ENCODE measurements around the gene SRPX2.
A peak's percentile ranks its signal among the peaks of the same experiment; 100 is the strongest.

Gene SRPX2

GRCh38 chrX:100652266-100652665 is 8.3 kb downstream of the SRPX2 start:
- no peak for DNase-seq

DNA sequence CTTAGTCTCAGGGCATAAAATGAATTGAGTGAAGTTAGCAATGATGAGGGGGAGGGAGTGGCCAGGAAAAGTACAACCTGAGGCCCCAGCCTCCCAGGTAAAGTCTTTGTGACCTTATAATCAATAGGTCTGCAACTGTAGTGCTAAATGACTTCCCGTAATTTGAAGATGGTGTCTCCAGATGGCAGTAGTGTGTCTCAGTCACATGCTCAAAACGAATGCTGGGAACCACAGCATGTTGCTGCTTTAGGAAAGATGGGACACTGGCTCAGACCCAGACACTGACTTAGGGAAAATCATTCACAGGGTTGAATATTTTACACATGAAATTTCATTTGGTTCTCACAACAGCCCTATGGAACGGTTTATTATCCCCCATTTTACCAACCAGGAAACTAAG is 10.3 kb downstream of the SRPX2 start:
- DNase-seq, result no peak

DNA sequence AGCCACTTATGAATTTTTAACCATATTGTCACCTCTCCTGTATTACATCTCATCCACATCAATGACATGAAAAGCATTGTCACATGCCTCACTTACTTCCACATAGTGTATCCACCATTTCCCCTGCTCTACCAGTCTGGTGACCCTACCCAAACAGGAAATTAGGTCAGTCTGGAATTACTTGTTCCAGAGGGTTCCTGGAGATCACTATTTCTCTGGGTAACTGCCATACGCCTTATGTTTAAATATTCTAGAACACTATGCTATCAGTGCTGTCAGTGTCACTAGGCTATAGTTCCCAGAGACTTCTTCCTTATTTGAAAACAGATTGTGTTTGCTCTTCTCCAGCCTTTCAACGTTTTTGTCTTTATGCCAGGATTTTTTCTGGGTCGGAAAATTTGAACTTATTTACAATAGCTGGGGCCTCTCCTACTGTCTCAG is 15.0 kb downstream of the SRPX2 start:
- DNase-seq, result no peak

GRCh38 chrX:100659431-100660137 is 15.6 kb downstream of the SRPX2 start:
- no peak for DNase-seq

- no peak for DNase-seq
Measured at GRCh38 chrX:100662170-100662569, 18.2 kb downstream of the SRPX2 start.

- no peak for DNase-seq
Measured at GRCh38 chrX:100662796-100663195, 18.8 kb downstream of the SRPX2 start.

DNA sequence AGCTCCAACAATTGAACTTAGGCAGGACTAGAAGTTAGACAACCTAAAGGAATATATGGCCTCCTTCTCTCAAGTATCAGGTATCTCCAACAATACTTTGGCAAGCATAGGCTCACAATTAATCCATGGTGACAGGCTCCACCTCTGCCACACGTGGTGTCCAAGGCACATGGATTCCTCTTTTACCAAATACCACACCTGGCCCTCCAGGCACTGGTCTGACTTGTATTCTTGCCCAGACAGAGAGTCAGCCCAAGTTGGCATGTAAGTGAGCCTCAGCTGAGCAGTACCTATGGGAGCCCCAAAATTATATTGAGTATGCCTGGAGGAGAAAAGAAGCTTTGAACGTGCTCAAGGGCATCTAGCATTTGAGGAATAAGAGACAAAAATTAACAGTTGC is 19.6 kb downstream of the SRPX2 start:
- no peak for DNase-seq

GRCh38 chrX:100672966-100673365 is 29.0 kb downstream of the SRPX2 start:
- DNase-seq, result no peak

- no peak for DNase-seq
Measured at GRCh38 chrX:100673397-100673953, 29.5 kb downstream of the SRPX2 start.

- no peak for DNase-seq
Measured at GRCh38 chrX:100674705-100675104, 30.7 kb downstream of the SRPX2 start.

- DNase-seq, result no peak
Measured at GRCh38 chrX:100677611-100678181, 33.7 kb downstream of the SRPX2 start.

GRCh38 chrX:100680756-100681155 is 36.8 kb downstream of the SRPX2 start:
- DNase-seq, result no peak

DNA sequence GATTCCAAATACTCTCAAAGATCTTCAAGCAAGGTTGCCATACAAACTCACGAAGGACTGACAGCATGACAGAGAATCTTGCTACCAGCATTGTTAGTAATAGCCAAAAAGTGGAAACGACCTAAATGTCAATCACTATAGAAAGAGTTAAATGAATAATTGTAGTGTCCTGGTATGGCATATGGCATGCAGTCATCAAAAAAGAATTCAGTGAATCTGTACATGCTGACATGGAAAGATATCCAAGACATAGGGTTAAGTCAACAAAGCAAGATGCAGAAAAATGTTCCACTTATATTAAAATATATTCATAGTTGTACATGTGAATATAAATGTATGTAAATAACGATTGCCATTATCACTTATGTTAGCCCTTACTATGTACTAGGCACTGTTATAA is 37.6 kb downstream of the SRPX2 start:
- DNase-seq, result no peak

DNA sequence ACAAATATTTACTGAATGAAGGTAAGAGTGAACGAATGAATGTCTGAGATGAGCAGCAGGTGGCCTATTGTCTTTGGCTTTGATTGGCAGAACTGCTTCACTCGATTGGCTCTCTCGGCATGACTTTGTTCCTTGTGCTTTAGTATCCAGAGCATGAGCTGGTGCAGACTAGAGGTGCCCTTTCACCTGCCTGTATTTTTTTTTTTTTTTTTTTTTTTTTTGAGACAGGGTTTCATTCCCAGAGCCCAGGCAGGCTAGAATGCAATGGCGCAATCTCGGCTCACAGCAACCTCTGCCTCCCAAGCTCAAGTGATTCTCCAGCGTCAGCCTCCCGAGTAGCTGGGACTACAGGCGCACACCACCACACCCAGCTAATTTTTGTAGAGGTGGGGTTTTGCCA is 38.9 kb downstream of the SRPX2 start:
- DNase-seq, result no peak

GRCh38 chrX:100685284-100685996 is 41.4 kb downstream of the SRPX2 start:
- peak; percentile 66 to 69 for DNase-seq

DNA sequence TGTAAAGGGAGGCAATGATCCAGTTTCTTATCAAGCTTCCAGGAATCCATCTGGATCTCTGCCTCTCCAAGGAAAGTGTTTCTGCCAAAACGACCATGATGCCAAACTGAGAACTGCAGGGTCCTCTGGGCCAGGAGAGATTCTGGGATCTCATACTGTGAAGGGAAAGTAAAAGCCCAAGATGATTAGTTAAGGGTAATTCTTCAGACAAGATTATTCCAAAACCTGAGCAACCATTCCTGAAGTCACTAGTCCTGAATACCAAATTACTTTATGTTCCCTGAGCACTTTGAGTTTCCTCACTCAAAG is 42.0 kb downstream of the SRPX2 start:
- no peak for DNase-seq

DNA sequence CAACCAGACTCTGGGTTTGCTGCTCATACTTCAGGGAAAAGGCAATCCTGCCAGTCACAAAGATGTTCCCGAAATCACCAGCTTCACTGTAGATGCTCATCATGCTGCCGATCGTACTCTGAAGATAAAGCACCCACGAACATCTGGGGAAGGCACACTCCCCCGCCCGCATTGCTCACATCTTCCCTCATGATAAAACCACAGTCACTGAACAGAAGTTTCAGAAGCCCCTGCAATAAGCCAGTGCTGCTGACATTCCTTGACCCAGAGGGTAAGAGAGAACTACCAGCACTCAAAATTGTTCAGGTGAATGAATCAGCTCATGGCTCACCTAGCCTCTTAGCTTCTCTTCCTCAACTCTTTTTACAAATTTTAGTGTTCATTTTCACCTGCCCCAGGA is 43.1 kb downstream of the SRPX2 start:
- DNase-seq, result no peak

GRCh38 chrX:100687546-100687945 is 43.5 kb downstream of the SRPX2 start:
- no peak for DNase-seq

GRCh38 chrX:100695302-100695701 is 51.3 kb downstream of the SRPX2 start:
- no peak for DNase-seq

- DNase-seq, result no peak
Measured at GRCh38 chrX:100695991-100696390, 52.0 kb downstream of the SRPX2 start.

DNA sequence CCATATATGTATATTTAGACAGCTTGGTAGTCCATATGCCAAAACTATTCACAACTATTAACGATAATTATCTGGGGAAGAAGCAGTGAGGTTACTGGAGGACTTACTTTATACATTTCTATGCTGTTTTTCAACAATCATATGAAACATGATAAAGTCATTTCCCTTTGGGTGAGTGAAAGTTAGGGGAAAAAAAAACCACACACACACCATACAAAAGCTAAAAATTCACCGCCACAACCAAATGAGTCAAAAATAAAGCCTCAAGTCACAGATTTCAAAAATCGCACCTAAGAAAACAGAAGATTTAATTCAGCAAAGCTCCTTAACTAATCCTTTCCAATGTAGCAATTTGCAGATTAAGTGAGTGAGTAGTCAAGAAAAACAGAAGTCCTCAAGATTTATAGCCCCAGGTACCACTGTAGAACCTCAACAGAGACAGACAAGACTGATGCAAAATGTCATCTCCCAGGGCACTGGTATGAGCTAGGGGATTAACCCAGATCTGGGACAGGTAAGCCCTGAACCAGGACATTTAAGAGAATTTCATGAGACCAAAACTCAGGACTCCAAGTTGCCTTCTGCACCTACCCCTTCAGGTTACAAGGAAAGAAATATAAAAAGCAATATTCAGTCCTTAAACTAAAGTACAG is 52.8 kb downstream of the SRPX2 start:
- no peak for DNase-seq

DNA sequence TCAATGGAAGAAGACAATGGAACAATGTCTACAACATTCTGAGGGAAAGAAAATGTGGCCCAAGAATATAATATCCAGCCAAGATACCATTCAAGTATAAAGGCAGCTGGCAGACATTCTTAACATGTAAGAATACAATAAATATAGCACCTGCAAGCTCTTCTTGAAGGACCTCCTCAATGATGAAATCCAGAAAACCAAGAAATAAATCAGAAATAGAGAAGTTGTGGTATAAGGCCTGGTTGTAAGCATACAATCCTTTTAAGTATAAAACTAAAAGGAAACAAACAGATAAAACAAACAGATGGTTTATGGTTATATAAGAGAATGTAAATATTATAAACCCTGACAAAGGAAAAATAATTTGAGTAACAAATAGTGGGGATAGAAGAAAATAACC is 54.6 kb downstream of the SRPX2 start:
- DNase-seq, result no peak

DNA sequence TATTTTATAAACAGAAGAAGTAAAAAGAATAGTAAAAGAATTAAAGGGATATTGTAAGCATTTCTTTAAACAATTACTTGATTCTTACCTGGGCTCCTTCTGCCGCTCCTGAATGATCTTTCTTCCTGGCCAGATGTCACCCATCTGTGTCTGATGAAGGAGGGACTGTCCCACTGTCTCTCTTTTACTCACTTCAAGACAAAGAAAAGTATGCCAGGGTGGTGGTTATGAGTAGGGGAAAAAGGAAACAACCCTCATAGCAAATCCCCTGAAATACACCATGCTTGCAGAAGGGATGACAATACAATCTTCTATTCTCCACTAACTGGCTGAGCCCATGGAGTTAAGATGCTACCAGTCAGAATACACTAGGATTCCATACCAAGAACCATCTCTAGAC is 56.8 kb downstream of the SRPX2 start:
- DNase-seq, result no peak

All from CD4-positive, alpha-beta T cell treated with Interleukin-4 for 1 hour (primary cell).